HepG2 (cell line): ENCODE results near the gene FAM24A. TPM values are rescaled to one million over a fixed set of nuclear protein-coding genes. Genes with fewer than 3 reads are reported as not detected.

Experiments used
- CREM ChIP-seq, 2 experiments: sonication (generic) in 1 of 2; formaldehyde crosslinking in 1 of 2; IDR thresholded peaks; 2 replicates each; pipeline versions ENCODE4 v1.4.0 to v1.6.1; 2016 to 2020; ENCODE audit warnings: antibody characterized with exemption in 1 of 2, mild to moderate bottlenecking in 1 of 2, missing genetic modification reagents in 1 of 2
- EED ChIP-seq: sonication (generic); formaldehyde crosslinking; IDR thresholded peaks from 2 replicates; pipeline ENCODE4 v1.5.0; 2020; ENCODE audit warnings: mild to moderate bottlenecking, missing genetic modification reagents
- ELF4 ChIP-seq: sonication (generic); formaldehyde crosslinking; IDR thresholded peaks from 2 replicates; pipeline ENCODE4 v1.5.0; 2020; ENCODE audit warnings: missing genetic modification reagents, mild to moderate bottlenecking, moderate library complexity, borderline replicate concordance
- HMG20A ChIP-seq: IDR thresholded peaks from 2 replicates; pipeline ENCODE4 v1.6.1; 2016; ENCODE audit warnings: borderline replicate concordance
- ISL2 ChIP-seq: sonication (generic); formaldehyde crosslinking; IDR thresholded peaks from 2 replicates; pipeline ENCODE4 v1.5.0; 2020; ENCODE audit warnings: missing genetic modification reagents
- MEIS1 ChIP-seq: sonication (generic); formaldehyde crosslinking; IDR thresholded peaks from 2 replicates; pipeline ENCODE4 v1.9.0; 2021; ENCODE audit warnings: mild to moderate bottlenecking, missing genetic modification reagents, moderate library complexity, borderline replicate concordance
- NFRKB ChIP-seq: fragments of 450-650 bp; IDR thresholded peaks from 2 replicates; pipeline ENCODE4 v1.6.1; 2017
- PATZ1 ChIP-seq: sonication (generic); formaldehyde crosslinking; IDR thresholded peaks from 2 replicates; pipeline ENCODE4 v1.4.0; 2020; ENCODE audit warnings: missing genetic modification reagents
- ZBTB1 ChIP-seq: sonication (generic); formaldehyde crosslinking; IDR thresholded peaks from 2 replicates; pipeline ENCODE4 v1.4.0; 2020; ENCODE audit warnings: missing genetic modification reagents, borderline replicate concordance
- ZHX1 ChIP-seq: sonication (generic); formaldehyde crosslinking; IDR thresholded peaks from 2 replicates; pipeline ENCODE4 v1.8.1; 2022; ENCODE audit warnings: low read depth, mild to moderate bottlenecking, missing genetic modification reagents
- ZNF143 ChIP-seq: sonication (generic); formaldehyde crosslinking; IDR thresholded peaks from 2 replicates; pipeline ENCODE4 v1.4.0; 2020; ENCODE audit warnings: missing genetic modification reagents
- ZNF256 ChIP-seq: sonication (generic); formaldehyde crosslinking; conservative IDR thresholded peaks from 2 replicates; pipeline ENCODE4 v1.4.0; 2020; ENCODE audit warnings: missing genetic modification reagents
- ZNF703 ChIP-seq: sonication (generic); formaldehyde crosslinking; IDR thresholded peaks from 2 replicates; pipeline ENCODE4 v1.5.1; 2020; ENCODE audit warnings: missing genetic modification reagents, mild to moderate bottlenecking, moderate library complexity, borderline replicate concordance
- ZNF75D ChIP-seq: sonication (generic); formaldehyde crosslinking; IDR thresholded peaks from 2 replicates; pipeline ENCODE4 v1.8.1; 2023; ENCODE audit warnings: missing genetic modification reagents, mild to moderate bottlenecking, borderline replicate concordance
- ZNF766 ChIP-seq: sonication (generic); formaldehyde crosslinking; IDR thresholded peaks from 2 replicates; pipeline ENCODE4 v1.5.0; 2020; ENCODE audit warnings: missing genetic modification reagents, borderline replicate concordance
- polyA plus RNA-seq, 8 experiments: library from polyadenylated mRNA; depleted of rRNA in 3 of 8; stranded (reverse) in 7 of 8; unstranded in 1 of 8; fragments of >200 nt; fragmentation: Illumina TruSeq in 4 of 8; extraction: Trizol in 4 of 8; gene quantifications; 2 replicates each; pipeline versions ENCODE4 v1.2.1 to v1.2.3, GENCODE V29; 2011 to 2016; ENCODE audit warnings: low read depth in 4 of 8, missing spikeins in 1 of 8, mixed read lengths in 1 of 8; ENCODE audit not compliant: insufficient read depth in 1 of 8
- total RNA-seq, 5 experiments: library from RNA; depleted of rRNA; stranded (reverse); fragments of >200 nt; fragmentation: Illumina TruSeq; extraction: Trizol; gene quantifications; 2 replicates each; pipeline ENCODE4 v1.2.3, GENCODE V29; 2016; ENCODE audit warnings: low read depth in 1 of 5

Gene FAM24A
- total and polyA plus RNA-seq, 2 of the 13 experiments (the other 11 are each of a cell fraction or from before 2014, with no cell fraction given): not detected

DNA sequence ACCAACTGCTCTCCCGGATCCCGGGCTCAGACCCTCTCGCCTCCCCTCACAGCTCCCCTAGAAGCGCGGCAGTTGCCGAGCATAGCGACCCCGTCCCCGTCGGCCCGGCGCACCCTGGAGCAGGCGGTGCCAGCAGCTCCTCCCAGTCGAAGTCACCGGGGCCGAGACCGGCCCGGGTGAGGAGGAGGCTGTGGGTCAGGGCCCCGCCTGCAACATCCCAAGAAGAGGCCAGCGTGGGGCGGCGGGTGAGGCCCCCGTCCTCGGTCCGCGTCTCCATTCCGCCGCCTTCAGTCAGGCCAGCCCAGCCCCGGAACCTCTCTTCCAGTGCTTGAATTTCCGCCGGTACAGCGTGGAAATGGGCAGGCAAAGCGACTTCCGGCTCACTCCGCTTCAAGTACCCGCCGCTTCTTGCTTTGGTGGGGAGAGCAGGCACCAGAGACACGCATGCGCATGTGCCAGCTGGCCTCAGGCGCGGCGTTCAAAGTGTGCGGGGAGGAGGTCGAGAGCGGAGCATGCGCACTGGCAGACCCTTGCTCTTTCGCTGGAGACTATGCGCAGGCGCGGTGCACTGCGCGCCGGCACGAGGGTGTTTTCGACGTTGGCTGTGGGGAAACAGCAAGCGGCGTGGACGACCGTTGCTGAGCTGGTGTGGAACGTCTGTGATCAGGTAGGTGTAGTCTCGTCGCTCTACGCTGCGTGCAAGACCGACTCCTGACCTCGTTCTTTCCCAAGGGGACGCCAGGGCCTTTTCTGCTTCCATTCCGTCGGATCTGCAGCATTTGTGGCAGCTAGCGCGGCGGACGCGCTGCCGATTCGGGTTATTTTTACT, 43.7 kb downstream of the FAM24A start, which contains the start of gene C10orf88 (continued):
- TF ChIP-seq PATZ1 (CRISPR knock-in tag) (peak; percentile 87), ZNF703 (CRISPR knock-in tag) (no peak), ZNF143 (CRISPR knock-in tag) (peak; percentile 52; the same call in 1 of the 2 replicates), ELF4 (CRISPR knock-in tag) (no peak), ISL2 (CRISPR knock-in tag) (peak; percentile 74), MEIS1 (CRISPR knock-in tag) (peak; percentile 91), ZBTB1 (CRISPR knock-in tag) (no peak), EED (CRISPR knock-in tag) (peak; percentile 94), HMG20A (CRISPR knock-in tag) (peak; percentile 26; the same call in 1 of the 2 replicates), ZNF766 (CRISPR knock-in tag) (peak; percentile 95; the same call in 1 of the 2 replicates), ZNF75D (CRISPR knock-in tag) (peak; percentile 58; the same call in 1 of the 2 replicates), ZNF256 (CRISPR knock-in tag) (peak; percentile 88; the same call in 1 of the 2 replicates), ZHX1 (CRISPR knock-in tag) (peak; percentile 29; the same call in 1 of the 2 replicates), CREM (IDR thresholded peaks at IDR 0.05) (peak; percentile 63), CREM (CRISPR knock-in tag; IDR thresholded peaks at IDR 0.05) (peak; percentile 21; the same call in 1 of the 2 replicates), NFRKB (no peak)
